Adipocyte (in vitro differentiated cells): Measurements from ENCODE around the gene POLR2J2.
"Not testable (repeated sequence)": the region's sequence is repeated elsewhere in the genome, so short reads cannot be mapped to it uniquely, and the experiment has no call there.

Experiments
- DNase-seq: peaks from one replicate; pipeline ENCODE4 v3.0.0-alpha.2; 2015; ENCODE audit warnings: low read depth
- H3K27me3 ChIP-seq: replicated peaks from 2 replicates; pipeline ENCODE4 v1.7.0; 2013; ENCODE audit warnings: mild to moderate bottlenecking, low read length, moderate library complexity; ENCODE audit not compliant: control insufficient read depth, insufficient read depth
- H3K36me3 ChIP-seq: 2 replicates; pipeline ENCODE4 v1.7.0; 2013; ENCODE audit warnings: low read length, mild to moderate bottlenecking, moderate library complexity; ENCODE audit not compliant: control insufficient read depth, insufficient read depth, severe bottlenecking
- H3K4me1 ChIP-seq: 2 replicates; pipeline ENCODE4 v1.7.0; 2013; ENCODE audit warnings: mild to moderate bottlenecking, low read length, moderate library complexity; ENCODE audit not compliant: control insufficient read depth, insufficient read depth
- H3K4me3 ChIP-seq: 2 replicates; pipeline ENCODE4 v1.7.0; 2013; ENCODE audit warnings: mild to moderate bottlenecking, low read length, moderate library complexity
- H3K9ac ChIP-seq: 2 replicates; pipeline ENCODE4 v1.7.0; 2013; ENCODE audit warnings: mild to moderate bottlenecking, low read length, moderate library complexity
- H3K9me3 ChIP-seq: 2 replicates; pipeline ENCODE4 v1.7.0; 2013; ENCODE audit warnings: mild to moderate bottlenecking, low read length, moderate library complexity; ENCODE audit not compliant: control insufficient read depth

The POLR2J2 gene

GRCh38 chr7:102664765-102665164 lies 6.7 kb downstream of the POLR2J2 start:
- H3K4me1 ChIP-seq, H3K9me3 ChIP-seq, H3K9ac ChIP-seq, H3K4me3 ChIP-seq, DNase-seq, H3K27me3 ChIP-seq, H3K36me3 ChIP-seq: not testable (repeated sequence)

GRCh38 chr7:102649924-102650323 lies 21.5 kb downstream of the POLR2J2 start, which contains the start of gene SPDYE2B:
TSS of gene SPDYE2B (plus strand) at chr7:102650319. CDS start at chr7:102652349, 2,030 bp downstream.
- not testable (repeated sequence) for H3K27me3 ChIP-seq, H3K36me3 ChIP-seq, H3K4me1 ChIP-seq, H3K9ac ChIP-seq, DNase-seq, H3K9me3 ChIP-seq, H3K4me3 ChIP-seq

GRCh38 chr7:102647813-102648212 lies 23.6 kb downstream of the POLR2J2 start:
- not testable (repeated sequence) for H3K27me3 ChIP-seq, H3K9ac ChIP-seq, DNase-seq, H3K9me3 ChIP-seq, H3K4me3 ChIP-seq, H3K4me1 ChIP-seq, H3K36me3 ChIP-seq

- DNase-seq, H3K27me3 ChIP-seq, H3K36me3 ChIP-seq, H3K9me3 ChIP-seq, H3K9ac ChIP-seq, H3K4me3 ChIP-seq, H3K4me1 ChIP-seq: not testable (repeated sequence)
These were observed 28.1 kb downstream of the POLR2J2 start for GRCh38 chr7:102643404-102643803.

GRCh38 chr7:102642691-102643090 lies 28.8 kb downstream of the POLR2J2 start, which contains the start of gene UPK3BL1:
TSS of gene UPK3BL1 (minus strand) at chr7:102642791. CDS start at chr7:102642741, 50 bp downstream.
- not testable (repeated sequence) for H3K9me3 ChIP-seq, H3K36me3 ChIP-seq, DNase-seq, H3K4me3 ChIP-seq, H3K4me1 ChIP-seq, H3K27me3 ChIP-seq, H3K9ac ChIP-seq

GRCh38 chr7:102638848-102639247 lies 32.6 kb downstream of the POLR2J2 start:
- not testable (repeated sequence) for DNase-seq, H3K4me3 ChIP-seq, H3K9me3 ChIP-seq, H3K9ac ChIP-seq, H3K36me3 ChIP-seq, H3K27me3 ChIP-seq, H3K4me1 ChIP-seq

DNA sequence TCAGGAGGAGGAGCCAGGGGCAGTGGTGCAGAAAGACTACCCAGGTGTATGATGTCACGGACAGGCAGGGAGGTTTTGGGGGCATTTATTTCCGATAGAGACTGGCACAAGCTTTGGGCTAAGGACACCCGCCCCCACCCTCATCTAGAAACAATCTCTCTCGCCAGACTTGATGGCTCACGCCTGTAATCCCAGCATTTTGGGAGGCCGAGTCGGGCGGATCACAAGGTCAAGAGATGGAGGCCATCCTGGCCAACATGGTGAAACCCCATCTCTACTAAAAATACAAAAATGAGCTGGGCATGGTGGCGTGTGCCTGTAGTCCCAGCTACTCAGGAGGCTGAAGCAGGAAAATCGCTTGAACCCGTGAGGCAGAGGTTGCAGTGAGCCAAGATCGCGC lies 34.5 kb downstream of the POLR2J2 start:
- not testable (repeated sequence) for H3K9me3 ChIP-seq, H3K4me3 ChIP-seq, H3K4me1 ChIP-seq, H3K9ac ChIP-seq, DNase-seq, H3K27me3 ChIP-seq, H3K36me3 ChIP-seq

DNA sequence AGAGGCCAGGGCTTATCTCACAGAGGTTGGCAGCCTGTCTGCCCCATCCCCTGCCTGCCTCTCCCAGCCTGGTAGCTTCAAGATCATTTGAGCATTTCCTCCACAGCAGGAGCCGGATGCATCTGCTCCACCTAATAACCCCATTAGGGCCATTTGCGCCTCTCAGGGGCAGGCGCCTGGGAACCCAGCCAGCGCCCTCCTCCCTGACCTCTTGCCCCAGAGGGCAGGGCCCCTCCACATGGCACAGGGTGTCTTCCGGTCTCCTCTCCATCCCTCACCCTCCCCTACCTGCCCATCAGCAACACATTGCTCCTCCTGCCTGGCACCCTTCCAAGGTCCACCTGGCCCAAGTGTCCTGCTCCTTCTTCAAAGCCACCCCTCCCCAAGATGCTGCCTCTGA lies 36.1 kb downstream of the POLR2J2 start:
- H3K27me3 ChIP-seq, H3K4me1 ChIP-seq, H3K36me3 ChIP-seq, DNase-seq, H3K4me3 ChIP-seq, H3K9ac ChIP-seq, H3K9me3 ChIP-seq: not testable (repeated sequence)

- H3K9me3 ChIP-seq, H3K4me3 ChIP-seq, H3K36me3 ChIP-seq, DNase-seq, H3K27me3 ChIP-seq, H3K9ac ChIP-seq, H3K4me1 ChIP-seq: not testable (repeated sequence)
These were observed 37.2 kb downstream of the POLR2J2 start for GRCh38 chr7:102634299-102634698.

DNA sequence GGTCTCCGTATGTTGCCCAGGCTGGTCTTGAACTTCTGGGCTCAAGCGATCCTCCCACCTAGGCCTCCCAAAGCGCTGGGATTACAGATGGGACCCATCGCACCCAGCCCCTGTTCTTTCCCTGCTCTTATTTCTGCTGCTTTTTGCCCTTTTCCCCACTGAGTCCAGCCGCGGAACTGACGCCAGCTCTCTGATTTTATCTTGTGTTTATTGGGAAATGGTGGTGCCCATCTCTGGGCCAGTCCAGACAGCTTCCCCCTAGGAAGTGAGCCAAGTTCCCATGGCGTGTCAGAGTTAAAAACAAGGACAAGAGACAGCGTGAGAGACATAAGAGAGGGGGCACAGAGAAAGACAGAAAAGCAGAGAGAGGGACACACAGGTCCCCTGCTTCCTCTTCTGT lies 40.8 kb downstream of the POLR2J2 start:
- not testable (repeated sequence) for H3K36me3 ChIP-seq

DNA sequence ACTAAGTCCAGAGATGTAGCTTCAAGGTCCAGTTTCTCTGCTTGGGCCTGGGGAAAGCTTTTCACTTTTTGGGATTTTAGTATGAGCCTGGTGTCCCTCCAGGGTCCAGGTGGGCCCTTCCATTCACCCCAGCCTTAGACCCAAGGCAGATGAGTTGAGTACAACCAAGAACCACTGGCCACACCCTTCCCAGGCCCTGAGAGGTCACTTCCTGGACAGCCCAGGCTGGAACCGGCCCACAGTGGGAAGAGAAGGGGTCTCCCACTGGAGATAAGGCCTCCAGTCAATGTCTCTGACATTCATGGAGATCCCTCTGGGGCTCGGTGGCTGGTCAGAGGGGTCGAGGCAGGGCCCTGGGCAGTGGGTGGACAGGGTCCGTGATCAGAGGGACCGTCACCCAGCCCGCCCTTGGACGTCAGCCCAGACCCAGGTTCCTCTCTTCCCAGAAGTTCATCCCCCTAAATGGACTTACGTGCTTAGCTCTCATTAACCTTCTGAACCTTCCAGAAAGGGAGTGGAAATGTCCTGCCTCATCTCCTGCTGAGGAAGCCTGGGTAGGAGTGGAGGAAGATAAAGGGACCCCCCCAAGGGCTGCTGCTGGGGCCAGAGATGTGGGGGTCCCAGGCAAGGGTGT lies 44.1 kb downstream of the POLR2J2 start:
- H3K4me1 ChIP-seq, H3K9me3 ChIP-seq, H3K9ac ChIP-seq, H3K4me3 ChIP-seq, H3K36me3 ChIP-seq, DNase-seq, H3K27me3 ChIP-seq: not testable (repeated sequence)

More for the DNA sequence above, 40.8 kb downstream of the POLR2J2 start:
- not testable (repeated sequence) for H3K27me3 ChIP-seq, DNase-seq, H3K9me3 ChIP-seq, H3K9ac ChIP-seq, H3K4me3 ChIP-seq, H3K4me1 ChIP-seq

GRCh38 chr7:102618122-102618521 lies 53.3 kb downstream of the POLR2J2 start:
- not testable (repeated sequence) for H3K36me3 ChIP-seq, H3K9me3 ChIP-seq, H3K4me3 ChIP-seq, H3K4me1 ChIP-seq, H3K27me3 ChIP-seq, H3K9ac ChIP-seq, DNase-seq
